GM23248 (cell line): Measurements from ENCODE around the gene FSD1L.

Source experiments
- EZH2 ChIP-seq: fragments of 200-600 bp; sonication (generic); IDR thresholded peaks from 2 replicates; pipeline ENCODE4 v1.6.1; 2018; ENCODE audit warnings: antibody characterized with exemption, mild to moderate bottlenecking; ENCODE audit not compliant: insufficient read depth, poor library complexity, severe bottlenecking
- EZH2phosphoT487 ChIP-seq: fragments of 200-600 bp; sonication (generic); IDR thresholded peaks from 2 replicates; pipeline ENCODE4 v1.6.1; 2018; ENCODE audit warnings: antibody characterized with exemption, moderate library complexity, mild to moderate bottlenecking, low read depth; ENCODE audit not compliant: insufficient read depth

- TF ChIP-seq EZH2 (no peak), EZH2phosphoT487 (peak; percentile 58; the same call in 1 of the 2 replicates)
These were observed 3.7 kb upstream of the FSD1L start for GRCh38 chr9:105444130-105444529.
